Measurements from ENCODE around the gene ATG9A. TPM values are rescaled to one million over a fixed set of nuclear protein-coding genes. Genes with fewer than 3 reads are reported as not detected.

Gene ATG9A
- total and polyA plus RNA-seq, 9 of the 15 experiments (the other 6 are each of a cell fraction or from before 2014, with no cell fraction given): 0.25 to 65.6 (median 23.4) TPM

- FAIRE-seq (no peak), DNase-seq (ENCODE audit: extremely low read depth in 1 of 4, low spot score in 3 of 4) (no peak), ATAC-seq (no peak)
- WGBS (ENCODE audit: insufficient coverage, low coverage, missing lambda C conversion rate): 76% methylated on average over 3 of the region's 3 CpGs
- Histone ChIP-seq H3K27me3 (ENCODE audit: control insufficient read depth in 2 of 2, insufficient read depth in 2 of 2, low read length in 2 of 2) (no peaks in the 10 kb centered on the region), H3K9ac (ENCODE audit: insufficient read depth in 1 of 2, low read depth in 2 of 2, low read length in 2 of 2) (no peak overlapping the region), H3K79me2 (ENCODE audit: control insufficient read depth, insufficient read depth, low read length) (peaks cover 30% of the 10 kb centered on the region), H3K27ac (ENCODE audit: extremely low read depth, low read depth, low read length) (no peak overlapping the region), H3K4me3 (no peak overlapping the region), H3K9me3 (replicated peaks; ENCODE audit: control insufficient read depth, insufficient read depth, low read depth, low read length) (no peaks in the 10 kb centered on the region), H2AFZ (ENCODE audit: low read depth, low read length) (no peak overlapping the region), H3K36me3 (ENCODE audit: control insufficient read depth, insufficient read depth, low read length) (peaks cover 29% of the 10 kb centered on the region; the same call in 2 of the 3 replicates), H3K4me2 (ENCODE audit: insufficient read depth, low read length) (no peak overlapping the region), H3K9me1 (ENCODE audit: control insufficient read depth, insufficient read depth, low read length) (no peaks in the 10 kb centered on the region), H4K20me1 (replicated peaks; ENCODE audit: control insufficient read depth, insufficient read depth, low read length) (no peaks in the 10 kb centered on the region), H3K4me1 (replicated peaks in 1 of 2; ENCODE audit: control insufficient read depth in 2 of 2, insufficient read depth in 2 of 2, low read length in 2 of 2) (peaks cover 13 to 16% of the 10 kb centered on the region in 2 experiments; a peak in 4 of 5 replicates)
- in situ Hi-C loops (cut with MboI) (loop anchor here (5.0 kb wide), 2 partner anchors 33 to 118 kb away; partner anchors contain the start of gene ZFAND2B), intact Hi-C loops (cut with micrococcal nuclease) (no loop called here)
- TF ChIP-seq SREBF1 (IDR thresholded peaks at IDR 0.05; ENCODE audit: borderline replicate concordance, low read depth, low read length) (no peak), TAL1 (IDR thresholded peaks at IDR 0.05) (no peak), ESRRA (IDR thresholded peaks at IDR 0.05; ENCODE audit: borderline replicate concordance, low read depth) (no peak), PTRF (tag; IDR thresholded peaks at IDR 0.05) (no peak), CREB1 (IDR thresholded peaks at IDR 0.05) (no peak), CREB1 (CRISPR knock-in tag; IDR thresholded peaks at IDR 0.05) (no peak), CEBPG (CRISPR knock-in tag; IDR thresholded peaks at IDR 0.05) (no peak), CEBPG (tag; conservative IDR thresholded peaks at IDR 0.05 in 1 of 2, IDR thresholded peaks at IDR 0.05 in 1 of 2) (no peak), SIX5 (IDR thresholded peaks at IDR 0.05; ENCODE audit: borderline replicate concordance in 1 of 2, insufficient read depth in 1 of 2, low read depth in 1 of 2, low read length in 2 of 2) (no peak)
- POLR2A ChIA-PET: no interaction called here
- BruUV-seq (replicated peaks): no TSS peak
- CTCF ChIA-PET (ENCODE audit: low intra/inter-chr PET ratio): no interaction called here
Measured at GRCh38 chr2:219174146-219174545, 55.3 kb downstream of the ATG9A start.
